ENCODE measurements around the gene PLEKHM2. TPM values are rescaled to one million over a fixed set of nuclear protein-coding genes. Genes with fewer than 3 reads are reported as not detected.

The PLEKHM2 gene
- total RNA-seq, 1 donor: 54.0 TPM

DNA sequence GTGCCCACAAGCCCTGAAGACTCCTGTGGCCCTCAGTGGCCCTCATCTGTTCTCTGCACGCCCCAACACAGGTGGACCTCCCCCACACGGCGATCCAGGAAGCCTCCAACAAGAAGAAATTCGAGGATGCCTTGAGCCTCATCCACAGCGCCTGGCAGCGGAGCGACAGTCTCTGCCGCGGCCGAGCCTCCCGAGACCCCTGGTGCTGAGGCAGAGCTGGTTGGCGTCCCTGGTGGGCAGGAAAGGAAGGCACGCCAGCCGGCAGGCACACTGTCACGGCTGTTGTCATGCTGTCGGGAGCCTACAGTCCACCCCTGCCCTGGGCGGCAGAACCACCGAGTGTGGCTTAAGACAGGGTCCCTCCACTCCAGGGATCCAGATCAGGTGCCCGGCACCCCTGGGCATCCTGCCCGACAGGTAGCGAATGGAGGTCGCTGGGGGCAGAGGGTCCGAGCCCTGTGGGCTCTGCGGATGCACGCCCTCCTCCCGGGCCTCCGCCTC is 49.7 kb downstream of the PLEKHM2 start:
- H3K4me3 ChIP-seq (ENCODE audit: low read depth, low read length): no peak overlapping the region
- TF ChIP-seq, protein P1, sequence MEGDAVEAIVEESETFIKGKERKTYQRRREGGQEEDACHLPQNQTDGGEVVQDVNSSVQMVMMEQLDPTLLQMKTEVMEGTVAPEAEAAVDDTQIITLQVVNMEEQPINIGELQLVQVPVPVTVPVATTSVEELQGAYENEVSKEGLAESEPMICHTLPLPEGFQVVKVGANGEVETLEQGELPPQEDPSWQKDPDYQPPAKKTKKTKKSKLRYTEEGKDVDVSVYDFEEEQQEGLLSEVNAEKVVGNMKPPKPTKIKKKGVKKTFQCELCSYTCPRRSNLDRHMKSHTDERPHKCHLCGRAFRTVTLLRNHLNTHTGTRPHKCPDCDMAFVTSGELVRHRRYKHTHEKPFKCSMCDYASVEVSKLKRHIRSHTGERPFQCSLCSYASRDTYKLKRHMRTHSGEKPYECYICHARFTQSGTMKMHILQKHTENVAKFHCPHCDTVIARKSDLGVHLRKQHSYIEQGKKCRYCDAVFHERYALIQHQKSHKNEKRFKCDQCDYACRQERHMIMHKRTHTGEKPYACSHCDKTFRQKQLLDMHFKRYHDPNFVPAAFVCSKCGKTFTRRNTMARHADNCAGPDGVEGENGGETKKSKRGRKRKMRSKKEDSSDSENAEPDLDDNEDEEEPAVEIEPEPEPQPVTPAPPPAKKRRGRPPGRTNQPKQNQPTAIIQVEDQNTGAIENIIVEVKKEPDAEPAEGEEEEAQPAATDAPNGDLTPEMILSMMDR (IDR thresholded peaks at IDR 0.05; ENCODE audit: insufficient read depth, low read depth, low read length): no peak
- no peak for DNase-seq (ENCODE audit: low read depth)

DNA sequence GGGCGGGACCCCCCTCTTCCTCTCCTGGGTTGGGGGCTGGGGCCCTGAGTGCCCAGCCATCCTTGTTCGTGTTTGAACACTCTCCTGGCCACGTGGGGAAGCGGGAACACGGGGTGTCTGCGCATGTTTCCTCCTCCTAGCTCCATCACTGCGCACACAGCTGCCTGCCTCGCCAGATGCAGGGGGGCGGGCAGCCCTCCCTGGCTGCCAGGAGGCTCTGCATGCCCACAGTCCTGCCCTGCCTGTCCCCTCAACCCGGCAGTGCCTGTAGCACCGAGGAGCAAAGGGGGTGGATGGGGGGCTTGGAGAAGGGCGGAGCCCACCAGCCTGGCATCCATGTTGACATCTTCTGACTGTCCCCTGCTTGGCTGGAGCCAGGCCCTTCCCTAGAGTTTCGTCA is 50.2 kb downstream of the PLEKHM2 start:
- H3K4me3 ChIP-seq (ENCODE audit: low read depth, low read length): no peak overlapping the region
- no peak for DNase-seq (ENCODE audit: low read depth)
- TF ChIP-seq, protein P1 (IDR thresholded peaks at IDR 0.05; ENCODE audit: insufficient read depth, low read depth, low read length): no peak

DNA sequence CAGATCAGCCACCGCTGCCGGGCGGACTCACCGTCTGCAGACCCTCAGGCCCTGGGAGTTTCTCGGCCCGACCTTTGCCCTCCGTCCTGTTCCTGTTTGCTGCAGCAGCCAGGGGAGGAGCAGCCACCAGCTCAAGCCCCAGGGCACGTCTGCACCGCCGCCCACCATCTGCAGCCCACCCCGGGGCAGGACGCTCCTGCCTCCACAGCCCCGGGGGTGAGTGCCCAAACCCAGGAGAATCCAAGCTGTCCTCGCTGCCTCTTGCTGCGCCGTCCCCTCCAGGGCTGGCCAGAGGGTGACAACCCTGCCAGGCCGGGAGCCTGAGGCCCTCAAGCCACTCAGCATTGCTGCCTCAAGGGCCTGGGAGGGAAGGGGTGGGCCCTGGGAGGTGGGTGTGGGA is 50.8 kb downstream of the PLEKHM2 start:
- no peak for DNase-seq (ENCODE audit: low read depth)
- TF ChIP-seq, protein P1 (IDR thresholded peaks at IDR 0.05; ENCODE audit: insufficient read depth, low read depth, low read length): no peak
- no peak overlapping the region for H3K4me3 ChIP-seq (ENCODE audit: low read depth, low read length)

DNA sequence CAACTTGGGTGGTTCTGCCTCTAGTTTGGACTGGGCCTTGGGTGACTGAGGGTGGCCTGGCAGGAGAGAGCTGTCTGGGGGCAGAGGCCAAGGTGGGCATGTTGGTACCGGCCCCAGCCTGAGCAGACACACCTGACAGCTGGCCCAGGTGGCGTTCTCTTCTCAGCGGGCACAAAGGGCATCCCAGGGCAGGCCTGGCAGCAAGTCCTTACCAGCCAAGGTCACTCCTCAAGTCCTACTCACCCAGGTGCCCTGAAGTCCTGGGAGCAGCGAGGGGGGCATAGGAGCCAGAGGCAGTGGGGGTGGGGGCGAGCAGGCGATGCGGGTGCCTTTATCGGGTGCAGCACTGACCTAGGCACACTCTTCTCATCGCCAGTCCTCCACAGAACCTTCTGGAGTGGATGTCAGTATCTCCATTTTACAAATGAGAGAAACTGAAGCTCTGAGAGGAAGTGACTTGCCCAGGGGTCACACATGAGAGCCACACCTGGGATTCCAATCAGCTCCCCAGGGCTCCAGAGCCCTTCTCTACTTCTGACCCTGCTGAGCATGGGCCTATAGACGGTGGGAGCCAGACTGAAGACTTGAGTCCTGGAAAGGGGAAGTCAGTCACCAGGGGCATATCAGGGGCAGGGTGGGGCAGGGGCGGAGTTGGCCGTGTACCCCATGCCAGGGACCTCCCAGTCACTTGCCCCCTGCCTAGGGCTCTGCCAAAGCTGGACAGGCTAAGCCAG is 51.4 kb downstream of the PLEKHM2 start:
- H3K4me3 ChIP-seq (ENCODE audit: low read depth, low read length): no peak overlapping the region
- TF ChIP-seq, protein P1 (IDR thresholded peaks at IDR 0.05; ENCODE audit: insufficient read depth, low read depth, low read length): no peak
- no peak for DNase-seq (ENCODE audit: low read depth)

DNA sequence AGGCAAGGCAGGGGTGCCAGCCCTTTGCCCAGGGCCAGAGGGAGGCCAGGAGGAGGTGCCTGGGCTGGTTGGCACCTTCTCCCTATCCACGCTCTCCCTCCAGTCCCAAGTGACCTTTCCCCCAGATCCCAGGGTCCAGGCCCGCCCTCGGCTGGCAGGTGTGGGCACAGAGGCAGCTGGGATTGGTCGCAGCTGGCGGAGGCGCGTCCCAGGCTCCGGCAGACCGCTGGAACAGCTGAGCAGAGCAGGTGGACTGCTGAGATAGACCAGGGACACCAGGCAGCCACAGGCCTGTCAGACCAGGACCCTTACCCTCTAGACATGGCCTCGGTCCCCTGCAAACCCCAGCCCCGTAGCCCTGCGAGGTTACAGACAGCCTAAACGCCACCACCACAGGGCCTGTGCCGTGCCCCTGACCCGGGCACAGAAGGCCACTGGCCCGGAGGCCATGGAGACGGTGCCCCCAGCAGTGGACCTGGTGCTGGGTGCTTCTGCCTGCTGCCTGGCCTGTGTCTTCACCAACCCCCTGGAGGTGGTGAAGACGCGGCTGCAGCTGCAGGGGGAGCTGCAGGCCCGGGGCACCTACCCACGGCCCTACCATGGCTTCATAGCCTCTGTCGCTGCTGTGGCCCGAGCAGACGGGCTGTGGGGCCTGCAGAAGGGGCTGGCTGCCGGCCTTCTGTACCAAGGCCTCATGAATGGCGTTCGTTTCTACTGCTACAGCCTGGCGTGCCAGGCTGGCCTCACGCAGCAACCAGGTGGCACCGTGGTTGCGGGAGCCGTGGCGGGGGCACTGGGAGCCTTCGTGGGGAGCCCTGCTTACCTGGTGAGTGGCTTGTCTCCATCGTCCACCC is 52.1 kb downstream of the PLEKHM2 start, which contains the start of gene SLC25A34:
Gene SLC25A34, plus strand, starts transcription at position 221 of the 854 bp plus-strand sequence. Its CDS starts 228 bp downstream, at position 449.
- DNase-seq (ENCODE audit: low read depth): no peak
- H3K4me3 ChIP-seq (ENCODE audit: low read depth, low read length): no peak within 1 kb of the TSS
- TF ChIP-seq, protein P1 (IDR thresholded peaks at IDR 0.05; ENCODE audit: insufficient read depth, low read depth, low read length): peak; percentile 8

DNA sequence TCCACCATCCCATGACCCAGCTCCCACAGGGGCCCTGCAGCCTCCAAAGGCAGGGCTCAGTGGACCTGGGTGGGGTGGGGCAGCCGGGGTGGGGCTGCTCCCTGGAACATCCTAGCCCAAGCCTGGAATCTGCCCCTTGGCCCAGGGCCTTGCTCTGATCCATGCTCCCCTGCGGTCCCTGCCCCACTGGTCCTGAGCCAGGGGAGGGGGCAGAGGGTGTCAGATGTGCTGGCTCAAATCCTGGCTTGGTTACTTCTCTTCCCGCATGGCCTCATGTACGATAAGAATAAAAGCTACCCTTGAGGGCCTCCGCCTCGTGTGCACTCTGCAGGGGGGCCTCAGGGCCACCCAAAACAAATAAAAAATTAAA is 52.8 kb downstream of the PLEKHM2 start:
- TF ChIP-seq, protein P1 (IDR thresholded peaks at IDR 0.05; ENCODE audit: insufficient read depth, low read depth, low read length): no peak
- no peak for DNase-seq (ENCODE audit: low read depth)
- no peak overlapping the region for H3K4me3 ChIP-seq (ENCODE audit: low read depth, low read length)

Data from fibroblast of villous mesenchyme (primary cell).